Right lung (tissue), 5 donors: ENCODE data around the gene ENPP3. TPM values are rescaled to one million over a fixed set of nuclear protein-coding genes. Genes with fewer than 3 reads are reported as not detected.

Experiments
- DNase-seq, 2 donors: peaks; one replicate each; pipeline ENCODE4 v3.0.0-alpha.2; 2013
- polyA plus RNA-seq, 5 donors: library from polyadenylated mRNA; unstranded; fragments of 120-200 nt; gene quantifications; one replicate each; pipeline versions ENCODE4 v1.2.1 to v1.2.3, GENCODE V29; 2013; ENCODE audit warnings: inconsistent platforms in 1 of 5, low replicate concordance in 1 of 5; ENCODE audit not compliant: insufficient read length in 5 of 5, insufficient read depth in 1 of 5

Gene ENPP3
- polyA plus RNA-seq, 5 donors = 0.55 to 1.1 (median 0.81) TPM

GRCh38 chr6:131642565-131642964, 5.5 kb downstream of the ENPP3 start:
- no peak for DNase-seq

GRCh38 chr6:131642987-131643611, 6.0 kb downstream of the ENPP3 start:
- DNase-seq = no peak

DNA sequence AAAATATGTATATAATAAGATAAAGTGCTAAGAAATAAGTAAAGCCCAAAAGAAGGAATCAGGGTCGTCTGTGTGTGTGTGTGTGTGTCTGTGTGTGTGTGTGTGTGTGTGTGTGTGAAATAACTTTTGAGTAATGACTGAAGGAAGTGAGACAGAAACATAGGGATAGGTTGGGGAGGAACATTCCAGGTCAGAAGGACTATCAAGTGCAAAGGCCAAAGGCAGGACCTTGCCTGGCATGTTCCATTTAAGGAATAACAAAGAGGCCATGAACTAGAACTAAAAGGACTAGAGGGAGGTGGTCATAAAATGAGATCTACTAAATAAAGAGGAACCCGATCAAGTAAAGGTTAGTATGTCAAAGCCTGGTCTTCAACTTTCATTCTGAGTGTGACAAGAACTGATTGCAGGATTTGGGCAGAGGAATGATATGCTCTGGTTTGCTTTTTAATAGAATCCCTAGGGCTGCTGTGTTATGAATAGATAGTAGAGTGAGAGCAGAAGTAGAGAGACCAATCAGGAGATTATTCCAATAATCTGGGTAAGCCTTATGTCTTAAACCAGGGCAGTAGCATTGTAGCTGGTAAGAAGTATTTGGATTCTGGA, 6.9 kb downstream of the ENPP3 start:
- DNase-seq = no peak

DNA sequence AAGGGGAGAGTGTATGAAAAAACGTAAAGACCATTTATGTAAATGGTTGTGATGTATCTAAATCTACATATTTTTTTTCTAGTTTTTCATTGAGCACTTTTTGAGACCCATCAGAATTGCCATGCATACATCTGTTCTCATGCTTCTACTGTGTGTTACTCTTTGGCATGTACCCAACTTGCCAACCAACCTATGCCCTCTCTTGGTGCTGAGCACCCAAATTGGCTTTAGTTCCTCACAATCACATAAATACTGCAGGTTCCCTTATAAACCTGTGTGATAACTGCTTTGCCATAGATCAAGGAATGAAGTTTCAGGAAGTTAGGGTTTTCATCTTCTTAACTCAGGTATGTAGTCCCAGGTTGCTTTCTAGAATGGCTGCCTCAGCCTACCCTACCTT, 7.8 kb downstream of the ENPP3 start:
- no peak for DNase-seq

GRCh38 chr6:131645846-131646245, 8.7 kb downstream of the ENPP3 start:
- DNase-seq = no peak

DNA sequence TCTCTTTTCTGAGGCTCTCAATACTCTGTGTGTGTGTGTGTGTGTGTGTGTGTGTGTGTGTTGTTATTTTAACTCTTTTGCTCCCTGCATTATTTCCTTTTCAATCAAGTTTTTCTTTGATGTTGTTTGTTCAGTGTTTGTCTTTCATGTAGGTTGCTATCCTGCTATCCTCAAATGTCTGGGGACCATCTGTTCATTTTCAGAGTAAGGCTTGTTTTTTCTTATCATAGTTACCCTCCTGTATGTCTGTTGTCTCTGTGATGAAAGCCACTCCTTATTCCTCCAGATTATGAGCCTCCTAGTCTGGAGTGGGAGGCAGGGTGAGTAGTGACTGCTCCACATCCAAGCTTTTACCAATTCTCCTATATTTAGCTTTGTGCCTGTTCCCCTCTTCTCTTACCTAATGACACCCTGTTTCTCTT, 9.2 kb downstream of the ENPP3 start:
- no peak for DNase-seq

GRCh38 chr6:131651782-131652181, 14.7 kb downstream of the ENPP3 start:
- DNase-seq = no peak

- DNase-seq = no peak
Observed at GRCh38 chr6:131652472-131652871, 15.4 kb downstream of the ENPP3 start.

- DNase-seq = no peak
Observed at GRCh38 chr6:131654326-131654725, 17.2 kb downstream of the ENPP3 start.

DNA sequence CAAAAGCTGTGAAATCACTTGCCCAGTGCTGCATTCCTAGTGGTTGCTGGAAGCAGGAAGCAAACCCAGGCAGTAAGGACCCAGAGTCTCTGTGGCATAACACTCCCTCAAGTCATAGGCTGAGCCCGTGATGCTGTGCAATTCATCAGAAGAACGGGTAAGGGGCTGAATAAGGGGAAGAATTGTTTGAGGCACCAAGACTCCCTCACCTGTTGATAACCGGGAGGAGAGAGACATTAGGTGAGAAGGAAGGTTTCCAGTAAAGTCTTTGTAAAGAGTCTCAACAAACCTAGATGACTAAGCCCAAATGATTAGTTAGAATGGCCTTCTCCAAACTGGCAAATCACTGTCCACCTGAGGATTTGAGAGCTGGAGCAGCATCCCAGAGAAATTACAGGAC, 18.3 kb downstream of the ENPP3 start:
- no peak for DNase-seq

DNA sequence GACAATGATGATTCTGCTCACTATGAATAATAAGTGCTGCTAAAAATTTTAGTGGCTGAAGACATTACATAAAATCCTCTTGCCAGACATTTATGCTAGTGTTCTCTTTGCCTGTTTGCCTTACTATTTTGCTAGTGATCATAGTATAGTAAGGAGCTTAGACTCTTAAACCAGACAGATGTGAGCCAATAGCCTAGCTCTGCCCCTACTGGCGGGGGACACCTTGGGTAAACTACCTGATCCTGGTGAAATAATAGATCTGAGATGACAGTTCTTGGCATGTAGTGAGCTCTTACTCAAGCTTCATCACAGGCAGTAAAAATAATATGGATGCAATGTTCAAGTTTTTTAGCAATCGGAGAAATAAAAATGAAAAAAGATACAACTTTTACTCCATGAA, 18.8 kb downstream of the ENPP3 start:
- DNase-seq = no peak

DNA sequence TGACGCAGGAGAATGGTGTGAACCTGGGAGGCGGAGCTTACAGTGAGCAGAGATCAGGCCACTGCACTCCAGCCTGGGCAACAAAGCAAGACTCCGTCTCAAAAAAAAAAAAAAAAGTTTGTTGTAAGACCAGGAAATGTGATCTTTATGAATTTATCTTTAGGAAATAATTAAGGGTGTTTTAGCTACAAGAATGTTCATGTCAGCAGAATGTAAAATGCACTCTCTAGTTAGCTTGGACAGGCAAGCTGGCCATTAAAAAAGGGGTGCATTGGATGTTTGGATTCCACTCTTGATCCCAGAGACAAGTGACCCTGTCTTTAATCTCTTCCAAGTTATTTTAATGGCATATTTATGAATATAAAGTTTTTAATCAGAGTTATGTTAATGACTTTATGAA, 19.6 kb downstream of the ENPP3 start:
- DNase-seq = no peak

- no peak for DNase-seq
Observed at GRCh38 chr6:131657222-131657621, 20.1 kb downstream of the ENPP3 start.

- DNase-seq = no peak
Observed at GRCh38 chr6:131657630-131658111, 20.6 kb downstream of the ENPP3 start.

GRCh38 chr6:131658287-131658686, 21.2 kb downstream of the ENPP3 start:
- no peak for DNase-seq

- DNase-seq = no peak
Observed at GRCh38 chr6:131660195-131660594, 23.1 kb downstream of the ENPP3 start.

- no peak for DNase-seq
Observed at GRCh38 chr6:131663578-131664165, 26.6 kb downstream of the ENPP3 start.

GRCh38 chr6:131669891-131670290, 32.8 kb downstream of the ENPP3 start:
- DNase-seq = no peak

DNA sequence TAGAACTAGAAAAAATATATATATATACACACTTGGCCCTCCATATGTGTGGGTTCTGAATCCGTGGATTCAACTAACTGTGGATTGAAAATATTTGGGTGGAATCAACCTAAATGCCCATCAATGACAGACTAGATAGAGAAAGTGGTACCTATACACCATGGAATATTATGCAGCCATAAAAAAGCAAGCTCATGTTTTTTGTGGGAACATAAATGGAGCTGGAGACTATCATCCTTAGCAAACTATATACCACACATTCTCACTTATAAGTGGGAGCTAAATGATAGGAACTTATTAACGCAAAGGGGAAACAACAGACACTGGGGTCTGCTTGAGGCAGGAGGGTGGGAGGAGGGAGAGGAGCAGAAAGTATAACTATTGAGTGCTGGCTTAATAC, 36.1 kb downstream of the ENPP3 start:
- DNase-seq = no peak

- DNase-seq = no peak
Observed at GRCh38 chr6:131678442-131678841, 41.3 kb downstream of the ENPP3 start.

GRCh38 chr6:131680868-131681267, 43.8 kb downstream of the ENPP3 start:
- DNase-seq = no peak

- DNase-seq = no peak
Observed at GRCh38 chr6:131681585-131681984, 44.5 kb downstream of the ENPP3 start.

GRCh38 chr6:131682442-131682841, 45.3 kb downstream of the ENPP3 start:
- DNase-seq = no peak
